HCT116 (cell line): ENCODE measurements around the gene NXPE3. TPM values are rescaled to one million over a fixed set of nuclear protein-coding genes. Genes with fewer than 3 reads are reported as not detected.

ENCODE experiments used
- ATAC-seq: fragments of 200-7000 bp; cut with Tn5 transposase; 2 replicates; pipeline ENCODE4 v1.9.1; 2020; ENCODE audit warnings: mild to moderate bottlenecking, moderate library complexity
- BruUV-seq: library from RNA; stranded (reverse); fragments of 400-500 nt; replicated peaks from 2 replicates; lab custom pipeline; 2021; lab: Mats Ljungman, UMichigan
- CTCF ChIA-PET: fragments of 300-600 bp; sonication (Branson Sonifier 250); formaldehyde crosslinking; loops from one replicate; lab custom pipeline; 2021; ENCODE audit warnings: antibody characterized with exemption; lab: Charles Lee
- POLR2A ChIA-PET: fragments of 300-600, 350-600 bp; sonication (Branson Sonifier 250); formaldehyde crosslinking; loops from one replicate; lab custom pipeline; 2021; ENCODE audit warnings: antibody characterized with exemption; lab: Charles Lee
- RAD21 ChIA-PET, 2 experiments: fragments of 300-600 bp; sonication (Branson Sonifier 250); formaldehyde crosslinking; loops; one replicate each; lab custom pipeline; 2023; ENCODE audit warnings: low total read pairs in 2 of 2; ENCODE audit not compliant: uncharacterized antibody in 2 of 2, unreplicated experiment in 2 of 2, low non-redundant PET in 1 of 2; lab: Charles Lee
- DNase-seq: peaks from one replicate; pipeline ENCODE4 v3.0.0-alpha.2; 2010; ENCODE audit warnings: low read depth, low spot score
- H2AFZ ChIP-seq: fragments of 200-600 bp; shearing (Covaris generic), sonication (generic); 2 replicates; pipeline ENCODE4 v1.6.1; 2017; ENCODE audit warnings: low read depth, mixed run types, mixed read lengths, antibody characterized with exemption, low read length; ENCODE audit not compliant: poor library complexity, severe bottlenecking
- H3K27ac ChIP-seq: 2 replicates; pipeline ENCODE4 v1.5.1; 2012; ENCODE audit warnings: low read depth, low read length
- H3K27me3 ChIP-seq: fragments of 200-600 bp; sonication (generic); 2 replicates; pipeline ENCODE4 v1.6.1; 2016; ENCODE audit warnings: mixed run types, low read length, mixed read lengths; ENCODE audit not compliant: insufficient read depth
- H3K36me3 ChIP-seq, 2 experiments: fragments of 200-500 bp in 1 of 2; fragments of 200-600 bp in 1 of 2; sonication (Bioruptor generic) in 1 of 2; sonication (generic) in 1 of 2; 2 replicates each; pipeline versions ENCODE4 v1.5.1 to v1.6.1; 2014 to 2016; ENCODE audit warnings: low read length in 2 of 2, inconsistent platforms in 1 of 2, mixed read lengths in 1 of 2, mixed run types in 1 of 2; ENCODE audit not compliant: insufficient read depth in 2 of 2, control insufficient read depth in 1 of 2
- H3K4me1 ChIP-seq, 2 experiments: fragments of 200-600 bp in 1 of 2; sonication (generic) in 1 of 2; 2 replicates each; pipeline versions ENCODE4 v1.5.1 to v1.6.1; 2012 to 2017; ENCODE audit warnings: low read length in 2 of 2, inconsistent platforms in 1 of 2, mild to moderate bottlenecking in 1 of 2, mixed read lengths in 1 of 2, mixed run types in 1 of 2, moderate library complexity in 1 of 2; ENCODE audit not compliant: insufficient read depth in 2 of 2, control insufficient read depth in 1 of 2
- H3K4me2 ChIP-seq: fragments of 200-600 bp; sonication (generic); 2 replicates; pipeline ENCODE4 v1.6.1; 2017; ENCODE audit warnings: mixed run types, low read length, mixed read lengths
- H3K4me3 ChIP-seq, 2 experiments: fragments of 200-600 bp in 1 of 2; sonication (generic) in 1 of 2; replicated peaks in 1 of 2; 2 replicates each; pipeline ENCODE4 v1.5.1; 2011 to 2016; ENCODE audit warnings: low read length in 2 of 2, control low read depth in 1 of 2, low read depth in 1 of 2, mild to moderate bottlenecking in 1 of 2, mixed read lengths in 1 of 2, mixed run types in 1 of 2
- H3K79me2 ChIP-seq: fragments of 200-600 bp; sonication (generic); 2 replicates; pipeline ENCODE4 v1.6.1; 2017; ENCODE audit warnings: mild to moderate bottlenecking, mixed run types, low read length, moderate library complexity, mixed read lengths; ENCODE audit not compliant: insufficient read depth
- H3K9ac ChIP-seq: fragments of 200-600 bp; sonication (generic); 2 replicates; pipeline ENCODE4 v1.6.1; 2016; ENCODE audit warnings: low read length, mixed read lengths
- H3K9me2 ChIP-seq: fragments of 200-600 bp; sonication (generic), shearing (Covaris generic); 2 replicates; pipeline ENCODE4 v1.6.1; 2017; ENCODE audit warnings: mixed run types, mild to moderate bottlenecking, moderate library complexity; ENCODE audit not compliant: insufficient read depth
- H3K9me3 ChIP-seq, 2 experiments: fragments of 200-500 bp in 1 of 2; fragments of 200-600 bp in 1 of 2; sonication (Bioruptor generic) in 1 of 2; sonication (generic) in 1 of 2; 2 replicates each; pipeline ENCODE4 v1.6.1; 2014 to 2017; ENCODE audit warnings: low read length in 2 of 2, mixed read lengths in 2 of 2, inconsistent platforms in 1 of 2, low read depth in 1 of 2, mild to moderate bottlenecking in 1 of 2, mixed run types in 1 of 2, moderate library complexity in 1 of 2; ENCODE audit not compliant: control insufficient read depth in 1 of 2, insufficient read depth in 1 of 2
- H4K20me1 ChIP-seq: fragments of 200-600 bp; sonication (generic), shearing (Covaris generic); 2 replicates; pipeline ENCODE4 v1.6.1; 2017; ENCODE audit warnings: mixed run types, mild to moderate bottlenecking, moderate library complexity; ENCODE audit not compliant: insufficient read depth
- CEBPB ChIP-seq: IDR thresholded peaks from 2 replicates; pipeline ENCODE4 v1.6.1; 2012; ENCODE audit warnings: low read depth
- EGR1 ChIP-seq: IDR thresholded peaks from 2 replicates; pipeline ENCODE4 v1.6.1; 2012; ENCODE audit warnings: low read depth
- EZH2 ChIP-seq: fragments of 200-600 bp; sonication (generic); IDR thresholded peaks from 2 replicates; pipeline ENCODE4 v1.6.1; 2017; ENCODE audit warnings: antibody characterized with exemption, mixed run types
- EZH2phosphoT487 ChIP-seq: fragments of 200-600 bp; IDR thresholded peaks from 2 replicates; pipeline ENCODE4 v1.6.1; 2018; ENCODE audit warnings: antibody characterized with exemption, borderline replicate concordance
- FOSL1 ChIP-seq: IDR thresholded peaks from 2 replicates; pipeline ENCODE4 v1.6.1; 2012; ENCODE audit warnings: low read depth
- JUND ChIP-seq: IDR thresholded peaks from 2 replicates; pipeline ENCODE4 v1.6.1; 2012
- POLR2A ChIP-seq: IDR thresholded peaks from 2 replicates; pipeline ENCODE4 v1.7.0; 2011; ENCODE audit warnings: borderline replicate concordance; ENCODE audit not compliant: insufficient read depth, insufficient read length; ENCODE audit errors: extremely low read depth
- POLR2AphosphoS5 ChIP-seq: IDR thresholded peaks from 2 replicates; pipeline ENCODE4 v1.6.1; 2011; ENCODE audit warnings: mild to moderate bottlenecking, low read depth, low read length, moderate library complexity
- SRF ChIP-seq: IDR thresholded peaks from 2 replicates; pipeline ENCODE4 v1.6.1; 2012; ENCODE audit warnings: low read depth
- YY1 ChIP-seq: IDR thresholded peaks from 2 replicates; pipeline ENCODE4 v1.6.1; 2011; ENCODE audit warnings: low read length, low read depth, moderate library complexity, mild to moderate bottlenecking; ENCODE audit not compliant: insufficient replicate concordance; ENCODE audit errors: extremely low read depth
- ZFX ChIP-seq: fragments of 450-650 bp; IDR thresholded peaks from 2 replicates; pipeline ENCODE4 v1.6.1; 2017
- intact Hi-C: fragments of 100-400 bp; cut with micrococcal nuclease; formaldehyde crosslinking; loops from 2 replicates; pipeline ENCODE4 v1.10.0; 2022
- total RNA-seq: library from RNA; stranded (reverse); gene quantifications from one replicate; pipeline ENCODE4 v1.2.1, GENCODE V29; 2021; ENCODE audit not compliant: unreplicated experiment
- TF ChIP-seq, protein P1 (sequence below): IDR thresholded peaks from 2 replicates; pipeline ENCODE4 v1.6.1; 2011; ENCODE audit warnings: mild to moderate bottlenecking, low read length, moderate library complexity; ENCODE audit not compliant: insufficient replicate concordance; ENCODE audit errors: extremely low read depth
- TF ChIP-seq, protein P2 (sequence below): IDR thresholded peaks from 2 replicates; pipeline ENCODE4 v1.6.1; 2012
- TF ChIP-seq, protein P3 (sequence below): IDR thresholded peaks from 2 replicates; pipeline ENCODE4 v1.6.1; 2012; ENCODE audit warnings: low read depth
- TF ChIP-seq, protein P4 (sequence below), 3 experiments: fragments of 200-600 bp in 1 of 3; sonication (generic) in 1 of 3; IDR thresholded peaks in 2 of 3; conservative IDR thresholded peaks in 1 of 3; 2 replicates each; pipeline ENCODE4 v1.5.1; 2012 to 2017; ENCODE audit warnings: low read depth in 2 of 3, low read length in 2 of 3, antibody characterized with exemption in 1 of 3, borderline replicate concordance in 1 of 3, control low read depth in 1 of 3, mild to moderate bottlenecking in 1 of 3, mixed read lengths in 1 of 3, mixed run types in 1 of 3, moderate library complexity in 1 of 3; ENCODE audit not compliant: insufficient read depth in 1 of 3

The NXPE3 gene
- total RNA-seq, 1 experiment from 2014 or later, result 4.3 TPM

DNA sequence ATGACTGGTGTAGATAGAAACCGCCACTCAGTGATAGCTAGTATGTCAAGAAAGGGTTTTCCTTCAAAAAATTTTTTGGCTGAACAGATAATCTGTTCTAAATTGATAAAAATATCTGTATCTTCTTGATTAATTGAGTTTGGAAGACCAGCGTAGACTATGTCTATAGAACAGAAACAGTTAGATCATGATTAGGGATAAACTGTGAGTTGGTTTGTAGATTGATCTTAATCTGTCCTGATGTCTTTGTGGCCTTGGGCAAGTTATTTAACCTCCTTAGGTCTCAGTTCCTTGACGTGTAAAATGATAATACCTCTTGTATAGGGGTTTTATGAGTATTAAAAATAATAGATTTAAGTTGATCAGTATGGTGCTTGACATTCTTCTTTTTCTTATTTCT is 75.0 kb downstream of the NXPE3 start (continued):
- TF ChIP-seq, protein P1, sequence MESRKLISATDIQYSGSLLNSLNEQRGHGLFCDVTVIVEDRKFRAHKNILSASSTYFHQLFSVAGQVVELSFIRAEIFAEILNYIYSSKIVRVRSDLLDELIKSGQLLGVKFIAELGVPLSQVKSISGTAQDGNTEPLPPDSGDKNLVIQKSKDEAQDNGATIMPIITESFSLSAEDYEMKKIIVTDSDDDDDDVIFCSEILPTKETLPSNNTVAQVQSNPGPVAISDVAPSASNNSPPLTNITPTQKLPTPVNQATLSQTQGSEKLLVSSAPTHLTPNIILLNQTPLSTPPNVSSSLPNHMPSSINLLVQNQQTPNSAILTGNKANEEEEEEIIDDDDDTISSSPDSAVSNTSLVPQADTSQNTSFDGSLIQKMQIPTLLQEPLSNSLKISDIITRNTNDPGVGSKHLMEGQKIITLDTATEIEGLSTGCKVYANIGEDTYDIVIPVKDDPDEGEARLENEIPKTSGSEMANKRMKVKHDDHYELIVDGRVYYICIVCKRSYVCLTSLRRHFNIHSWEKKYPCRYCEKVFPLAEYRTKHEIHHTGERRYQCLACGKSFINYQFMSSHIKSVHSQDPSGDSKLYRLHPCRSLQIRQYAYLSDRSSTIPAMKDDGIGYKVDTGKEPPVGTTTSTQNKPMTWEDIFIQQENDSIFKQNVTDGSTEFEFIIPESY, result no peak
- TF ChIP-seq EZH2phosphoT487, result no peak
- TF ChIP-seq, protein P2, sequence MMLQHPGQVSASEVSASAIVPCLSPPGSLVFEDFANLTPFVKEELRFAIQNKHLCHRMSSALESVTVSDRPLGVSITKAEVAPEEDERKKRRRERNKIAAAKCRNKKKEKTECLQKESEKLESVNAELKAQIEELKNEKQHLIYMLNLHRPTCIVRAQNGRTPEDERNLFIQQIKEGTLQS, result no peak

DNA sequence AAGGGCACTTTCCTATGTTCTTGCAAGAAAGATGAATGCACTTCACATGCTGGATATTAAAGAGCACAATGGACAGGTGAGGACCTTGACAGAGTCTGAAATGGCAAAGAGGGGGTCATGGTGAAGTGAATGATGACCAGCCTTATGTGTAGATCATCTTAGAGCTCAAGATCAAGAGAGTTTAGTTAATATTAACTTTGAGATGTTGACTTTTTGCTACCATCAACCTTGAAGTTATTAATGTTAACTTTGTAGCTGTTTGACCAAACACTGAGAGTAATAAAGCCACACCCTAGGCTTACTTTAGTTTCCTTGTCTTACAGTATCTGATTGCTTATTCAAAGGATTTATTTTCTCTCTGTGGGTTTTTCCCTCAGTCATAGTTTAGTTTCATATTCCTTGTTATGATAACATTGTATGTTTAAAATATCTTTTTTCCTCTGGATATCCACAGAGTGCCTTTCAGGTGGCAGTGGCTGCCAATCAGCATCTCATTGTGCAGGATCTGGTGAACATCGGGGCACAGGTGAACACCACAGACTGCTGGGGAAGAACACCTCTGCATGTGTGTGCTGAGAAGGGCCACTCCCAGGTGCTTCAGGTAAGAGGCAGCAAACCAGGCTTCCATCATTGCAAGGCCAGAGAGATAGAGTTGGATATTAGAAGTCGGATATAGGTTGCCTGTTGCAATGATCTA is 75.7 kb downstream of the NXPE3 start:
- no peaks in the 10 kb centered on the region for H4K20me1 ChIP-seq
- H3K9ac ChIP-seq, result no peak overlapping the region
- H3K4me2 ChIP-seq, result no peak overlapping the region
- H3K79me2 ChIP-seq, result peaks cover 25% of the 10 kb centered on the region
- RAD21 ChIA-PET, result no interaction called here
- BruUV-seq, result no TSS peak
- no peaks in the 10 kb centered on the region for H3K9me3 ChIP-seq
- CTCF ChIA-PET, result no interaction called here
- POLR2A ChIA-PET, result no interaction called here
- intact Hi-C loops, result no loop called here
- peaks cover 42 to 54% of the 10 kb centered on the region in 2 experiments for H3K36me3 ChIP-seq
- H3K4me3 ChIP-seq, result no peak overlapping the region
- no peak for DNase-seq
- H2AFZ ChIP-seq, result no peak overlapping the region
- H3K27me3 ChIP-seq, result no peaks in the 10 kb centered on the region
- ATAC-seq, result no peak
- H3K9me2 ChIP-seq, result no peaks in the 10 kb centered on the region
- H3K27ac ChIP-seq, result no peak overlapping the region
- H3K4me1 ChIP-seq, result peaks cover 3 to 11% of the 10 kb centered on the region in 2 experiments; a peak in 3 of 4 replicates
- TF ChIP-seq YY1 (no peak), EZH2 (no peak), SRF (no peak), EGR1 (no peak), POLR2AphosphoS5 (no peak), CEBPB (no peak), JUND (no peak), ZFX (no peak), FOSL1 (no peak), POLR2A (no peak)
- TF ChIP-seq, protein P3, sequence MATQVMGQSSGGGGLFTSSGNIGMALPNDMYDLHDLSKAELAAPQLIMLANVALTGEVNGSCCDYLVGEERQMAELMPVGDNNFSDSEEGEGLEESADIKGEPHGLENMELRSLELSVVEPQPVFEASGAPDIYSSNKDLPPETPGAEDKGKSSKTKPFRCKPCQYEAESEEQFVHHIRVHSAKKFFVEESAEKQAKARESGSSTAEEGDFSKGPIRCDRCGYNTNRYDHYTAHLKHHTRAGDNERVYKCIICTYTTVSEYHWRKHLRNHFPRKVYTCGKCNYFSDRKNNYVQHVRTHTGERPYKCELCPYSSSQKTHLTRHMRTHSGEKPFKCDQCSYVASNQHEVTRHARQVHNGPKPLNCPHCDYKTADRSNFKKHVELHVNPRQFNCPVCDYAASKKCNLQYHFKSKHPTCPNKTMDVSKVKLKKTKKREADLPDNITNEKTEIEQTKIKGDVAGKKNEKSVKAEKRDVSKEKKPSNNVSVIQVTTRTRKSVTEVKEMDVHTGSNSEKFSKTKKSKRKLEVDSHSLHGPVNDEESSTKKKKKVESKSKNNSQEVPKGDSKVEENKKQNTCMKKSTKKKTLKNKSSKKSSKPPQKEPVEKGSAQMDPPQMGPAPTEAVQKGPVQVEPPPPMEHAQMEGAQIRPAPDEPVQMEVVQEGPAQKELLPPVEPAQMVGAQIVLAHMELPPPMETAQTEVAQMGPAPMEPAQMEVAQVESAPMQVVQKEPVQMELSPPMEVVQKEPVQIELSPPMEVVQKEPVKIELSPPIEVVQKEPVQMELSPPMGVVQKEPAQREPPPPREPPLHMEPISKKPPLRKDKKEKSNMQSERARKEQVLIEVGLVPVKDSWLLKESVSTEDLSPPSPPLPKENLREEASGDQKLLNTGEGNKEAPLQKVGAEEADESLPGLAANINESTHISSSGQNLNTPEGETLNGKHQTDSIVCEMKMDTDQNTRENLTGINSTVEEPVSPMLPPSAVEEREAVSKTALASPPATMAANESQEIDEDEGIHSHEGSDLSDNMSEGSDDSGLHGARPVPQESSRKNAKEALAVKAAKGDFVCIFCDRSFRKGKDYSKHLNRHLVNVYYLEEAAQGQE, result no peak
- TF ChIP-seq, protein P1, result no peak
- TF ChIP-seq, protein P4, sequence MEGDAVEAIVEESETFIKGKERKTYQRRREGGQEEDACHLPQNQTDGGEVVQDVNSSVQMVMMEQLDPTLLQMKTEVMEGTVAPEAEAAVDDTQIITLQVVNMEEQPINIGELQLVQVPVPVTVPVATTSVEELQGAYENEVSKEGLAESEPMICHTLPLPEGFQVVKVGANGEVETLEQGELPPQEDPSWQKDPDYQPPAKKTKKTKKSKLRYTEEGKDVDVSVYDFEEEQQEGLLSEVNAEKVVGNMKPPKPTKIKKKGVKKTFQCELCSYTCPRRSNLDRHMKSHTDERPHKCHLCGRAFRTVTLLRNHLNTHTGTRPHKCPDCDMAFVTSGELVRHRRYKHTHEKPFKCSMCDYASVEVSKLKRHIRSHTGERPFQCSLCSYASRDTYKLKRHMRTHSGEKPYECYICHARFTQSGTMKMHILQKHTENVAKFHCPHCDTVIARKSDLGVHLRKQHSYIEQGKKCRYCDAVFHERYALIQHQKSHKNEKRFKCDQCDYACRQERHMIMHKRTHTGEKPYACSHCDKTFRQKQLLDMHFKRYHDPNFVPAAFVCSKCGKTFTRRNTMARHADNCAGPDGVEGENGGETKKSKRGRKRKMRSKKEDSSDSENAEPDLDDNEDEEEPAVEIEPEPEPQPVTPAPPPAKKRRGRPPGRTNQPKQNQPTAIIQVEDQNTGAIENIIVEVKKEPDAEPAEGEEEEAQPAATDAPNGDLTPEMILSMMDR (IDR thresholded peaks at IDR 0.05 in 2 of 3, conservative IDR thresholded peaks at IDR 0.05 in 1 of 3; ENCODE audit: borderline replicate concordance in 1 of 3, insufficient read depth in 1 of 3, low read depth in 2 of 3, low read length in 2 of 3), result no peak
